Activated CD8-positive, alpha-beta memory T cell treated with anti-CD3 and anti-CD28 coated beads for 1 hour (primary cell): Measurements from ENCODE around the gene GALNT9.

Experiments
- DNase-seq, 2 donors: peaks; one replicate each; pipeline ENCODE4 v3.0.0-alpha.2; 2020; ENCODE audit warnings: low read depth in 1 of 2; ENCODE audit errors: extremely low read depth in 1 of 2

GALNT9 gene

DNA sequence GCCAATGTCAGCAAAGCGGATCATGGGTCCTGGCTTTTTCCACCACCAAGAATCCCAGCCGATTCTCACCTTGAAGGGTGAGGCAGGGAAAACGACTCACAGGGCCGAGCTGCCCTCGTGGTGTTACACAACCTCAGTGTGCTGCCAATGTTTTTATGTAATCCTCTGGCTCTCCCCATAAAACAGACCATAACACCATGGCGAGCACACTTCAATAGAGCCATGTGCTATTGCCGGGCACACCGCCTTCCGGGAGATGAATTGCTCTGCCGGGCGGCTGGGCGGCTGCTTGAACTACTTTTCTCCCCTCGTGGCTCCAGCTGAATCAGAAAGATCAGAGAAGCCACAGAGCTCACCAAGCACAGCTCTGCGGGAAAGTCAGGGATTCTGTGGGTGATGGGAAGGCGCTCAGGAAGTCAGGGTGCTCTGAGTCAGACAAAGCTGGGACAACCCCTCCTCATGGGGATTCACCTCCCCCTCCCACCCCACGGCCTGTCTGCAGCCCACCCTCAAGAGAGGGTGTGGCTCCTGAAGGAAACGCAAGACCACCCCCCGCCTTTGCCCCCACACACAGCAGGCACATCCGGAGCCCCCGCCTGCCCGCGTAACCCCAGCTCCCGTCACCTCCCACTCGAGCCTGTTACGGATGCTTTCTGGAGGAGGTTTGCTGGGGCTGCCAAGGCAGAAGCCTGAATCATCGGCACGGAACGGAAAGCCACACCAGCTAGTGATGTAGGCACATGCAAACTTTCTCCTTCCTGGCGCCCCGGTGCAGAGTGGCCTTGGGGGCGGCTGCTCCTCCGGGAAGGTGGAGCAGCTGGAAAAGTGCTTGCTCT lies 1.8 kb downstream of the GALNT9 start:
- DNase-seq, result no peak

DNA sequence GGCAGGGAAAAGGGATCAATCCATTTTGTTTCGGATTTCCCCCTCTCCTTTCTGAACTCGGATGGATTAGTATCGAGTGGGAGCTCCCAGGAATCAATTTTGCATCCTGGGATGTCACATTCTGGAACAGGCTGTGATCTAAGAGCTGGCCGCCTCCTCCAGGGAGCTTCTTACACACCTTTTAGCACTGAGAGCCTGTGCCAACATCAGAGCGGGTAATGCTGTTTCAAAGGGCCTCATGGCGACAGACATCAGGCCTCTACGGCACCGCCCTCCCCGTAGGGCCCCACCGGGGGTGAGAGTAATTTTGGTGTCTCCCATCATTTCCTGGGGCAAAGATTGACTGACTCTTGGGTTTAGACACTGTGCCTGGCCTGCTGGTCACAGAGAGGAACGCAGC lies 2.7 kb downstream of the GALNT9 start:
- DNase-seq, result no peak

DNA sequence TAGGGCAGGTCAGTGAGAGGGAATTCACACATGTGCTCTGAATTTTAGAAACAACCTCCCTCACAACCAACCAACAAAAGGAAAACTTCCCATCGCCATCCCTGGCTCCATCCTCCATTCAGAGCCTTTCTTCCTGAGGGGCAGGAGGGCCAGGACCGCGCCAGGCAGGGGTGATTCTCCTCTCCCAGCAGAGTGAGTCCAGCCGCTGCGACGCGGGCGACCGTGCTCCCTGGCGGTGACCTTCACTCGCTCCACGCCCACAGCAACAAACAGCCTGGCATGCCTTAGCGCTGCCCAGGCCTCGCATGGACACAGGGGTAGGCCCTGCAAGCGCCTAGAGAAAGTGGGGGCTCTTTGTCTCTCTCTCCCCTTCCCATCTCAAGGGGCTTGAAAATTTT lies 3.7 kb downstream of the GALNT9 start:
- DNase-seq, result no peak

DNA sequence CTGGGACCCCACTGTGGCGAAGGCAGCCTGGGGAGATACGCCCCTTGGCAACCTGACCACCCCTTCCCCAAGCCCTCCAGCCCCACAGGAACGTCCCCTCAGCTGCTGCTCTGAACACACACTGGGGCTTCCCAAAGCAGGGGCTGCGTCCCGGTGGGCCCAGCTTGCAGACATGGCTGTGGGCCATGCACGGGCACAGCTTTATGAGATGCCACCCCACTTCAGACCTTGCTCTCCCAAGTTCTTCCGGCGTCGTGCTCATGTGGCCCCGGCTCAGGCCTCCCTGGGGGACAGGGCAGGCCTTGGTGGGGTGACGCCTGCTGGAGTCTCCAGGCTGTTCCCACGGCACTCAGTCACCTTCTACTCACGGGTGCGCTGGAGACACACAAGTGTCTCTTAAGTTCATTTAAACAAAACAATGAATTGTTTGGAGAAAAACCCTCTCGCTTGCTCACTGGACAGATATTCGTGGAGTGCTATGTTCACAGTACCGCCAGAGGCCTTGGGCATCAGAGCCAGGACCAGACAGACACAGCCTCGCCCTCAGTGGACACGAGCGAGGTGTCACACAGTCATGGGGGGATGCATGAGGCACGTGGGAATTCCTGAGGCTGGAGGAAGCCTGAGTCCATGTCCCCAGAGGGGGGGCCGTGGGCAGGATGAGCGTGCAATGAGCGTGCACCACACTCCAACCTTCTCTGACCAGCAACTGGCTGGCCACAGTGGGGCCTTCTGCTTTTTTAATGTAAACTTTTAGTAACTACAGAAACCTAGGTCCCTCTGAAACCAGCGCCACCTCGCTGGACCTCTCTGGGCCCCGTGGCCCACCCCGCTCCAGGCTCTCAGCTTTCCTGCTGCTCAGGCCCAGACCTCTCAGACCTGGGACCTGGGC lies 4.3 kb downstream of the GALNT9 start:
- DNase-seq, result no peak

DNA sequence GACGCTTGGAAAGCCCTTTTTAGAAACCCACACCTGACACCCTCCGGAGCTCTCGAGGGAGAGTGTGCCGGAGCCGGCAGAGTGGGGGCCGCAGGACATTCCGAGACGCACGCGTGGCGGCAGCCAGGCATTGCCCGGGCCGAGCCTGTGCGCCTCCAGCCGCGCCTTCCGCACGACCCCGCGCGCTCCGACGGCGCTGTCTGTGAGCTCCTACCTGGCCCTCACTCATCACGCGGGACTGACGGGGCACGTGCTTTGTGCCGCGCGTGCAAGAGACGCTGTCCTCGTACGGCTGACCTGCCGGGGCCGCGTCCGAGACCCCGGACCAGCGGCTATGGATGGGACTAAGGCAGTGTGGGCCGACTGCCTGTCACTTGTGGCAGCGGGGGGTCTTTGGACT lies 5.2 kb downstream of the GALNT9 start:
- DNase-seq, result no peak

DNA sequence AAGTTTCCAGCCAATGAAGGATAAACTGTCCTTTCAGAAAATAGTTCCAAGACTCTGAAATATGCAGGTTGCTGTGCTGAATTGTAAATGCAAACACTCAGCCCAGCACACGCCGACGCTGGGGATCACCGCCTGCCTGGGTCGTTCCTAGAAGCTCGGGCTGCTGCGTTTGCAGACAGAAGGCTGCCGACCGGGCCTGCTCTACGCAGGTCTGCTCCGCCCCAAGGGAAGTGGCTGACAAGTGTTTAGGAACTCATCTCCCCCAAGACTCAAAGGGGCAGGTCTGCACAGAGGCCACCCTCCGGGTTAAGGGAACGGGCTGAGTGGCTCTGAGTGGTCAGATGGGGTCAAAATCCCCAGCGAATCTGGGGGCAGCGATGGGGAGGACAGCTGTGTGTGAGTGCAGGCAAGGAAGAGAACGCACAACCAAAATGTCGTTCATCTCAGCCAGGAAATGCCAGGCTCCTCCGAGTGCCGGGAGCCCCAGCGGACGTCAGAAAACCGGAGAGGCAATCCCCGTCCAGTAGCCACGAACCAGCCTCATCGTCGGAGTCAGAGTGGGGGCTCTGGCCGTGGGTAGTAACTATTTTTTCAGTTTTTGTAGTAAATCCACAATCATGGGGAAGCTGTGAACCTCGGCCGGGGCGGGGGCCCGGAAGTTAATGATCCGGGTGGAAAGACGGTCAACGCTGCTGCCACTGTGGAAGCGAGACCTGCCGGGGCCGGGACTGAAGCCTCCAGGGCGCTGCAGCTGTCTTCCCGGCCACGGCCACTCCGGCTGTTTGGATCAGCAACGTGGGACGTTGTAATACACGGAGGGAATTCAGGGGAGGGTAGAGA lies 6.0 kb downstream of the GALNT9 start:
- DNase-seq, result no peak

DNA sequence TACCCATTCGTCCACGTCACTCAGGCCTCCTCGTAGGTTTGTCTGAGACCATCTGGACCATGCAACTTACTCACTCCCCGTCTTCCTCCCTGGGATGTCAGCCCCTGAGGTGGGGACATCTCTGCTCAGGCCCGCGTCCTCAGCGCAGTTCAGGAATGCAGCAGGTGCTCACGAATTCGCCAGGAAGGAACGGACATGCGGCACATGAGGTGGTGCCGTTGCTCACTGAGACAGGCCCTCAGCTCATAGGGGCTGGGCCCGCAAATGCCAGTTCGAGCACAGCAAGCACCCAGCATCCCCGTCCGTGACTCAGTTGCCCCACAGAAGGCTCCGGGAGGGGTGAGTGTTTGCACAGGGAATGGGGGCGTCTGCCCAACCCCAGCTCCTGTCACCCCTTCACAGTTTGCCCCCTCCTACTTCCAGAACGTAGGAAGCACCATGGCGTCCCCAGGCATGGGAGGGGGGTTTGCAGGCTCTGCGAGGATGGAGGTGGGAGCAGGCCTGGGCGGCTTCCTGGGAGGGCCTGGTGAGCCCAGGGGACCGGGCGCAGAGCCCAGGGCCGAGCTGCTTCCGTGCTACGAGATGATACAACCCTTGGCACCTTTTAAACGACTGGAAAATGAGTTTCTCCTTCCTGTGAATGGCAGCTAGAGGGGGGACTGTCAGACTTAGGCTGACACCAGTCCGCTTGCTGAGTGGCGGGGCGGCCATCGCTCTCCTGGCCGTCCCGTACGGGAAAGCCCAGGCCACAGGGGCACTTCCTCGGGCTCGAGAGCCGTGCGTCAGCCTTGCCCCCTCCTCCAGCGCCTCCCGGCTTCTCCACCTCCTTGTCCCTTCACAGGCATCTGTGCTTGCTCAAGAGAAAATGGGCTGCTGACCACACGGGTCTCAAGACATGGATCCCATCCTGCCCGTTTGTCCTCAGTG lies 6.9 kb downstream of the GALNT9 start:
- DNase-seq, result no peak

DNA sequence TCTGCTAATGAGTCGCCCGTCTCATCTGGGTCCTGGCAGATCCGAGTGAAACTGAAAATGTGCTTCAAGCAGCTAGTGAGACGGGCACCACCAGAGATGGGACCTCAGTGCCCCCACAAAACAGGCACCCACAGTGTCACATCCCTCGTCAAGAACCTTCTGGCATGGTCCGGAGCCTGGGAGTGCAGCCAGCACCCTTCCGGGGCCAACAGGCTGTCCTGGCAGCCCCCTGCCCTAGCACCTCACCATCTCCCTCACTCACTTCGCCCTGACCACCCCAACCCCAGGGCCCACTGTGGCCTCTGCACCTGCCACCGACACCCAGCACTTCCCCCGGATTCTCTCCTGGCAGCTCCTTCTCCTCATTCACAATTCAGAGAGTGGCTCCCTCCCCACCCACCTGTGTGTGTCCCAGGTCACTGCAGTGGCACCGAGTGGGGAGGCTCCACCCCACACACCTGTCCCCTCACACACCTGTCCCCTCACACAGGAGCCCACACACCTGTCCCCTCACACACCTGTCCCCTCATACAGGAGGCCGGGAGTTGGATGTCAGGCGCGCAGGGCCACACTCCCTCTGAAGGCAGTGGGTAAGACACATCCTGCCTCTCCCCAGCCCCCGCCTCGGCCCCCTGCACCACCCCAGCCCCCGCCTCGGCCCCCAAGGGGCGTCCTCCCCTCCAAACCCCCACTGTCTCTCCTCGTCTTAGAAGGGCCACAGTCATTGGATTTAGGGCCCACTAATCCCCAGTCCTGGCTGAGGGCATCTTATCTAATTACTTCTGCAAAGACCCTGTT lies 7.9 kb downstream of the GALNT9 start:
- DNase-seq, result no peak

DNA sequence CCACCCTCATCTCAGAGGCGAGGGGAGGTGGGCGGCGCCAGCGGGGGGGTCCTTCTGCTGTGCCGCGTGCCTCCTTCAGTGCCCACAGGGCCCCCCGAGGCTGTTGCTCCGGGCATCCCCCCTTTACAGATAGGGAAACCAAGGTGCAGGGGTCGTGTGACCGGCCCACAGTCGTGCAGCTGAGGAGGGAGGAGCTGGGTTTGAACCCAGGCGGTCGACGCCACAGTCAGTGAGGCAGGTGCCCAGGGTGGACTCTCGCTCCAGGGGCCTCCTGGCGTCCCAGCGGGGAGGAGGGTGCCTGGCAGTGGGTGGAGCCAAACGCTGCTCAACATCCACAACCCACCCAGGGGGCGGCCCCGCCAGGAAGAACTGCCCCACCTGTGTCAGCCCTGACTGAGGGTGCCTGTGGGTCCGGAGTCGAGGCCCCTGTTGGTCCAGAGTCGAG lies 8.6 kb downstream of the GALNT9 start:
- no peak for DNase-seq

DNA sequence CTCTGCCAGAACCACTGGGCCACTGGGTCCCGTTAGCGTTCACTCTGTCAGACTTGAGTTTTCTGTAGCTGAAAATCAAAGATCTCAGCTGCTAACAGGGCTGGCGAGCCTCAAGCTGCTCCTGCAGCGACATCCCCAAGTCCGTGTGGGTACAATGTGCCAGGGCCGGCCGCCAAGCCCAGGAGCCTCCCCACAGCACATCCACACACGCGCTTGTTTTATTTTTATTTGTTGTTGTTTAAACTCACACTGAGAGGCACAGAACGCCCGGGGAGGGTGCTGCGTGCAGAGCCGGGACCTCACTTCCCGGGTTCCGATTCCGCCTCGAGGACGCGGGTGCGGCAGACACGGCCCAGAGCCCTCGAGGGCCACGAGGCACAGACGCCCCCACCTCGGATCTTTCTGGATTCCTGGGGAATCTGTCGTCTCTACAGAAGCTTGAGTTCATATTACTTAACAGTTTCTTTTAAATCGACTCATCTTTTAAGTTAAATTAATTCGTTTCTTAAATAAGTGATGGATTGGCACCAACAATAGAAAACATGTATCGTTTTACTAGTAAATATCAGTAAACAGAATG lies 9.3 kb downstream of the GALNT9 start:
- no peak for DNase-seq

DNA sequence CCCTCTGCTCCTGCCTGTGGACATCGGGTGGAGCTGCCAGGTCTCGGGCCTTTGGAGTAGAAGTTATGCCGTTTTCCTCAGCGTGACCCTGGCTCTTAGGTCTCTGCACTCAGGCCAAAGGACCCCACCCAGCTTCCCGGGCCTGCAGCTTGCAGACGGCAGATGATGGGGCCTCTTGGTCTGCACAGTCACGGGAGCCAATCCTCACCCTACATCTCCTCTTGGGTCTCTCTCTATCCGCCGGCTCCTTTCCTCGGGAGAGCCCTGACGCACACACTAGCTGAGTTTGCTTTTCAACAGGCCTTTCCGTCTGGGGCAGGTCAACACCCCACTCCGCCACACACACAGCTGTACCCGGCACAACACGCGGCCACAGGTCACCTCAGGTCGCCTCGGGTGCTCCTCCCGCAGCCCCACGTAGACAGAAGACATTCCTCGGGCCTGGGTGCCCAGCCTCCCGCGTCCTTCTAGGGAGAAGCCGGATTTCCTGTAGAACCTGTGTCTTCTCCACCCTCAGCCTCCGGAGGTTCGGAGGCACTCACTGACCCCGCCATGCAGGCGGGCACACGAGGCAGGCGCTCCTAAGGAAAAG lies 9.9 kb downstream of the GALNT9 start:
- DNase-seq, result no peak

DNA sequence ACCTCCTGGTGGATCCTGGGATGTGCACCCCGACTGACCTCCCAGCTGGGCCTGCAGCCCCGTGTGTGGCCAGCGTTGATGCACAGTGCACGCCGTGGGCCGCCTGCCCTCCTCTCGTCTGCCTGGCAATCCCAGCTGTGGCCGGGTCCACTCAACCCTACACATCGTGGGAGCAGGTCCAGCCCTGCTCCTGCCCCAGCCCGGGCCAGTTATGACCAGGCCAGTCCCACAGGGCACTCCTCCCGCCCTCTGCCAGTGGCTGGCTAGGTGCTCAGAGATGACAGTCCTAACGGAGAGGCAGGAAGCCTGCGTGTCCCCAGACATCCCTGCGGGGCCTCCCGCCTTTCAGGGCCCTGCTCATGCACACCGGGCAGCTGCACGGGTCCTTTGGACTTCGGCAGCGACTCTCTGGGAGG lies 10.8 kb downstream of the GALNT9 start:
- DNase-seq, result no peak

DNA sequence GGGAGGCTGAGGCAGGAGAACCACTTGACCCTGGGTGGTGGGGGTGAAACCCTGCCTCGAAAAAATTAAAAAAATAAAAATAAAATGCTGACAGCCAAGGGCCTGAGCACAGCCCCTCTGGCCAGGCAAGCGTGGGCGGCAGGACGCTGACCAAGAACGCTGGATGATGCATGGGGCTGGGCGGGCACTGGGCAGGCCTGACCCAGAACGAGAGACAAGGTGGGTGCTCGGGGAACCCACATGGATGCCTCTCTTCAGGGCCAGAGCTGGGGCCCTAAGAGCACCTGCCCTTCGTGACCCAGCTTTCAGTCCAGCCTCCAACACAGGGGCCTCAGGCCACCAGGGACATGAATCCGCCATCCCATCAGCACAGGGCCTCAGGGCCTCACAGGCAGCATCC lies 11.3 kb downstream of the GALNT9 start:
- DNase-seq, result no peak

DNA sequence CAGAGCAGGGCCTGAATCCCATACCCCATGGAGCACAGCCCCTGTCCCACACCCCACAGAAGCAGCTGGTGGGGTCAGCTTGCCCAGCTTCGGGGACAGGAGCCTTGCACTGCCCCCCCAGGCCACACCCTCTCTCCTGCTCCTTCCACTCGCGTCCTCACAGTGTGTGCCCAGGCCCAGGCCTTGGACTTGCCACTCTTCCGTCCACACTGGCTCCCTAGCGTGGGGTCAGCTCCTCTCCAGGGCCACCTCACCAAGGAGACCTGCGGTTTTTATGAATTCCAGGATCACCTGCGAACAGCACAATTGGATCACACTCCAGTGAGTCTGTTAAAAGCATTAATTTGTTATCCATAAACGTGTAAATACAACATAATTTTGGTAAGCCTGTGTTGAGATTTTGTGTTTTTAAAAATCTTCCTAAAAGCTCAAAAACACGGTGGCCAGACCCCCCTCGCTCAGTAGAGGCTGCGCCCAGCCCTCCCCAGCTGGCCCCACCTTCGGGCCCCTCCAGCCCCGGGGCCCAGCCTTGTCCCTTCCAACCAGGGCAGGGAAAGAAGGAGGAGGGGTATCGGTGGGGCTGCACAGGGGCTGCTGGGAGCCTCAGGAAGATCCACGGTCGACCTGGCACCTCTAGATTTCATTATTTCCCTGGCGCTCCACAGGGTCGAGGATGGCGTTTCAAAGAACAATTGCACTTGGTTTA lies 12.0 kb downstream of the GALNT9 start:
- DNase-seq, result no peak

DNA sequence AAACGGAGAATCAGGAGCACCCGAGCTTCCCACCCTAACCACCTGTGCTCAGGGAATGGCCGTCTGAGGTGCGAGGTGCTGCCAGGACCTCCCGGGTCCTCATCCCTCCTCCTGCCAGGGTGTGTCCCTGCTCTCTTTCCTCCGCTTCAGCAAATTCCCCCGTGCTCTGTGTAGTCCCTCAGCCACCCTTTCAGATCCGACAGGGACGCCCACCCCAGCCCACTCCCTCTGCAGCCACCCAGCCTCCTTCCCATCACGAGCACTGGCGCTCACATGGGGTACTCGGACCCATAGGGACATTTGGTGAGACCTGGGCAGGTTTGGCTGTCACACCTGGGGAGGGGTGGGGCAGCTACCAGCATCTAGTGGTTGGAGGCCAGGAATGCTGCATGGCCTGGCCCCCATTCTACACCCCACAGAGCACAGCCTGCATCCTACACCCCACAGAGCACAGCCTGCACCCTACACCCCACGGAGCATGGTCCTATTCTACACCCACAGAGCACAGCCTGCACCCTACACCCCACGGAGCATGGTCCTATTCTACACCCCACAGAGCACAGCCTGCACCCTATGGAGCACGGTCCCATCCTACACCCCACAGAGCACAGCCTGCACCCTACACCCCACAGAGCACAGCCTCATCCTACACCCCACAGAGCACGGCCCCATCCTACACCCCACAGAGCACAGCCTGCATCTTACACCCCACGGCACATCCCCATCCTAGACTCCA lies 12.7 kb downstream of the GALNT9 start:
- no peak for DNase-seq

DNA sequence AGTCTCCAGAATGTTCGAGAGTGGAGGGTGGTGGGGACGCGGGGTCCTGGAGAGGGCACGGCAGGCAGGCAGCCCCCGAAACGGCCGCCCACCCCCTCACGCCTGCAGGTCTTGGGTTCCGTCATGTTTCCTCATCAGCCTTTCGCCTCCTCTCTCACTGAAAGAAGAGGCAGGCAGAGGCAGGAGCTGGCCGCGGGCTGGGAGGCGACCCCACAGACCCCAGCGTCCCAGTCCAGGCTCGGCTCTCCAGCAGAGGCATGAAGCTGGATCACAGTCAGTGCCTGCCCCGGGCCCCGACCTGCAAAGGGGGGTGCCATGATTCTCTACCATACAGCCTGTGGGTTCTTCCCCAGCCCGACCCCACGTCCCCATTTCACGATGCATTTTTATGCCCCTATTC lies 13.4 kb downstream of the GALNT9 start:
- DNase-seq, result no peak

DNA sequence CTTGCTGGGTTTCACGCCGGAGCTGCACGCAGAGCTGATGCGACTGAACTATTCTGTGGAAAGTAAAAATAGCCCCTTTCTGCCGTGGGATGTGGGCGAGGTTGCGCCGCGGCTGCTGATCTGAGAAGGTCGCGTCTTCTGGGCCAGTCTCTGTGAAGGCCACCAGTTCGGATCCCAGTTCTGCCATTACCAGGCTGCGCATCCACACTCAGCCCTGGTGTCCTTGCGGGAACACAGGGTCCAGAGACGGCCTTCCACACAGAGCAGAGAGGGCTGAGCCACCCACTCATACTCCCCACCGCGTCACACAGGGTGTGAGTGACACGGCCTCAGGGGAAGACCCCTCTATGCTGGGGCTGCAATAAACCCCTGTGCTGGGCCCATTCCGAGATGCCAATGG lies 13.9 kb downstream of the GALNT9 start:
- no peak for DNase-seq
